Measurements from ENCODE around the gene RAB5IF. TPM values are rescaled to one million over a fixed set of nuclear protein-coding genes. Genes with fewer than 3 reads are reported as not detected.

The RAB5IF gene
- total and polyA plus RNA-seq, 9 of the 15 experiments (the other 6 are each of a cell fraction or from before 2014, with no cell fraction given) = 26.5 to 198 (median 134) TPM

GRCh38 chr20:36605399-36606157, at the start of gene RAB5IF (continued):
- TF ChIP-seq ZNF253 (CRISPR knock-in tag; conservative IDR thresholded peaks at IDR 0.05) = no peak
- TF ChIP-seq ZNF146 (CRISPR knock-in tag; IDR thresholded peaks at IDR 0.05; ENCODE audit: unreplicated experiment) = no peak
- TF ChIP-seq KDM4B (IDR thresholded peaks at IDR 0.05; ENCODE audit: borderline replicate concordance in 2 of 2, low read depth in 1 of 2) = no peak
- TF ChIP-seq, protein P1, sequence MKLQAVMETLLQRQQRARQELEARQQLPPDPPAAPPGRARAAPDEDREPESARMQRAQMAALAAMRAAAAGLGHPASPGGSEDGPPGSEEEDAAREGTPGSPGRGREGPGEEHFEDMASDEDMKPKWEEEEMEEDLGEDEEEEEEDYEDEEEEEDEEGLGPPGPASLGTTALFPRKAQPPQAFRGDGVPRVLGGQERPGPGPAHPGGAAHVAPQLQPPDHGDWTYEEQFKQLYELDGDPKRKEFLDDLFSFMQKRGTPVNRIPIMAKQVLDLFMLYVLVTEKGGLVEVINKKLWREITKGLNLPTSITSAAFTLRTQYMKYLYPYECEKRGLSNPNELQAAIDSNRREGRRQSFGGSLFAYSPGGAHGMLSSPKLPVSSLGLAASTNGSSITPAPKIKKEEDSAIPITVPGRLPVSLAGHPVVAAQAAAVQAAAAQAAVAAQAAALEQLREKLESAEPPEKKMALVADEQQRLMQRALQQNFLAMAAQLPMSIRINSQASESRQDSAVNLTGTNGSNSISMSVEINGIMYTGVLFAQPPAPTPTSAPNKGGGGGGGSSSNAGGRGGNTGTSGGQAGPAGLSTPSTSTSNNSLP (IDR thresholded peaks at IDR 0.05; ENCODE audit: borderline replicate concordance, low read depth, low read length) = no peak
- TF ChIP-seq ZBTB33 (CRISPR knock-in tag; IDR thresholded peaks at IDR 0.05) = peak; percentile 89
- TF ChIP-seq RREB1 (CRISPR knock-in tag; IDR thresholded peaks at IDR 0.05) = no peak
- no peak for TF ChIP-seq PCBP1 (IDR thresholded peaks at IDR 0.05; ENCODE audit: low read depth, low read length, poor library complexity, severe bottlenecking)
- TF ChIP-seq, protein P2, sequence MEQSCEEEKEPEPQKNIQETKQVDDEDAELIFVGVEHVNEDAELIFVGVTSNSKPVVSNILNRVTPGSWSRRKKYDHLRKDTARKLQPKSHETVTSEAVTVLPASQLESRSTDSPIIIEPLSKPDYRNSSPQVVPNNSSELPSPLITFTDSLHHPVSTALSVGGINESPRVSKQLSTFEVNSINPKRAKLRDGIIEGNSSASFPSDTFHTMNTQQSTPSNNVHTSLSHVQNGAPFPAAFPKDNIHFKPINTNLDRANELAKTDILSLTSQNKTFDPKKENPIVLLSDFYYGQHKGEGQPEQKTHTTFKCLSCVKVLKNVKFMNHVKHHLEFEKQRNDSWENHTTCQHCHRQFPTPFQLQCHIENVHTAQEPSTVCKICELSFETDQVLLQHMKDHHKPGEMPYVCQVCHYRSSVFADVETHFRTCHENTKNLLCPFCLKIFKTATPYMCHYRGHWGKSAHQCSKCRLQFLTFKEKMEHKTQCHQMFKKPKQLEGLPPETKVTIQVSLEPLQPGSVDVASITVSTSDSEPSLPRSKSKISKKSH (CRISPR knock-in tag; IDR thresholded peaks at IDR 0.05) = no peak
- 0 out of 2 replicates have a peak, but pooled peaks have one; percentile 59 for TF ChIP-seq ZKSCAN8 (CRISPR knock-in tag; IDR thresholded peaks at IDR 0.05)
- TF ChIP-seq MED1 (CRISPR knock-in tag; IDR thresholded peaks at IDR 0.05; ENCODE audit: borderline replicate concordance) = no peak
- TF ChIP-seq MECOM (CRISPR knock-in tag; IDR thresholded peaks at IDR 0.05) = no peak
- TF ChIP-seq RBBP5 (IDR thresholded peaks at IDR 0.05; ENCODE audit: borderline replicate concordance, insufficient read depth, low read length, poor library complexity, severe bottlenecking) = peak; percentile 96
- peak in 1 of 2 experiments; percentile 85; a peak in 1 of 3 replicates for TF ChIP-seq CBX3 (IDR thresholded peaks at IDR 0.05; ENCODE audit: borderline replicate concordance in 1 of 2, low read length in 2 of 2)
- peak; percentile 99 for TF ChIP-seq ATF7 (IDR thresholded peaks at IDR 0.05)

Data from K562 (cell line).